Epithelial cell of prostate (primary cell): Measurements from ENCODE around the gene CERS2.
A peak's percentile ranks its signal among the peaks of the same experiment; 100 is the strongest.

ENCODE experiments used
- DNase-seq: peaks from one replicate; pipeline ENCODE4 v3.0.0-alpha.2; 2011; ENCODE audit warnings: low read depth, low spot score
- H3K27ac ChIP-seq: fragments of 450-650 bp; 2 replicates; pipeline ENCODE4 v1.5.1; 2017; ENCODE audit warnings: mild to moderate bottlenecking

The CERS2 gene

DNA sequence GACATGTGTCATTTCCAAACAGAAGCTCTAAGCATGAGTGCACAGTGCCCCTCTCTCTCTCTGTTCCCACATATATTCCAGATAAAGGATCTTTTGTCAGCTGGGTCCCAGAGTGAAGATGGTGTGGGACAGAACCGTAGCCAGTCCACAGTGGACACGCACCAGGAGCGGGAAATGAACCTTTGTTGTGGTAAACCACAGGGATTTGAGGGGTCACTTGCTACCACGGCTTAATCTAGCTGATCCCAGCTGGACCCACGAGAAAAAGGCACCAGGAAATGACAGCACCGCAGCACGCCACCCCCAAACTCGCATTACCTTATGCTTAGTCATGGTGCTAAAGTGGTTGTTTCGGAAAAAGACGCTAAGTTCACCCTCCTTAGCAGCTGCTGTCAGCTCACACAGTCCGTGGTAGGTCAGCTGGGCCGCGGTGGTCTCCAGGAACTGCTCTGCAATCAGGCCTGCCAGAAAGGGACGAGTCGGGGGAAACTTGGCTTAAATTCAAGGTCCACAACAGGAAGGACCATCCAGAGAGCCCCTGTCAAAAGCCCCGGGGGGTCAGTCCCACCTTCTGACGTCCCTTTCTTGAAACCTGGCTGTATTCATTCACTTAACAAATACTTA lies 24.5 kb upstream of the CERS2 start:
- H3K27ac ChIP-seq: no peak overlapping the region
- DNase-seq: no peak

DNA sequence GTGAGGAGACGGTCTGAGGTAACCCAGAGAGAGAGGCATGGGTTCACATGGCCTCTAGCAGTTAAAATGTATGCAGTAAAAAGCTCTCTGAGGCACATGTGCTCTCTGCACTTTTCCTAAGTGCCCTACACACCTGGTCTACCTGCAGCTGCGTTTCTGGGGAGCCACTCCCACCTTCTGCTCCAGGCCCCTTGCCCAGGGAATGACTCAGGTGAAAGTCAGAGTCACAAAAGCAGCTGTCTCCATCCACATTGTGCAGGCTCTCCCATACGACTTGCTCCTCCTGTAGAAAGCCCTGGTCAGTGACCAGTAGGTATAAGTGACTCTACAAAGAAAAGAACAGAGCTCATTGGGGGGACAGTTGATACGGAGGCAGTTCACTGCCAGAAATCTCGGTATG lies 23.3 kb upstream of the CERS2 start:
- no peak for DNase-seq
- no peak overlapping the region for H3K27ac ChIP-seq

DNA sequence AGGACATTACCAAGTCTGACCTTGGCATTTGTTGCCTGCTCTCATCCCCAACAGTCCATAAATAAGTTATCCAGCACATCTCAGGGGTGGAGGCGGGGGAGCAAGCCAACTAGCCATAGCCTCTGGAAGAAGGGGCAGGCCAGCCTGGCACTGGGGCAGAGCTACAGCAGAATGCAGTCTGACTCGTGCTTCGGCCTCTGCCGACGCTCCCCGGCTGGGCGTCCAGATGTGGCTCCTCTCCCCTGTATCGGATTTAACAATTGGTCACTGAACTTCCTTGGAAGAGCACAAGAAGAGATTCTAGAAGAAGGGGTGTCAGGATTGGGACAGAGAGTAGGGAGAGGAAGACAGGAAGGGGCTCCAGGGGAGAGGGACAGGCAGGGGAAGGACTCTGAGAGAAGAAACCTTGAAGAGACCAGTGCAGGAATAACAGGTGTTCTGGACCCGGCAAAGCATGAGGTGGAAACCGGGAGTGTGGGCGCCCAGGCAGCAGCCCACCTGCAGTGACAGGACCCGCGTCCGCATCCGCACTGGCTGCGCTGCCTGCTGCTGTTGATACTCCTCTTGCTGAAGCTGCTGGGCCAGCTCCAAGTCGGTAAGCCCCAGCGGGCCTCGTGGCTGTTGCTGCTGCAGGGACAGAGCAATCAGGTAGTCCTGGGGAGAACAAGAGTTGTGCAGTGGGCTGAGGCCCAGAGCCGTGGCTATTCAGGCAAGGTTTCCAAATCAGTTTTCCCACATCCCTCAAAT lies 22.7 kb upstream of the CERS2 start:
- no peak overlapping the region for H3K27ac ChIP-seq
- DNase-seq: no peak

DNA sequence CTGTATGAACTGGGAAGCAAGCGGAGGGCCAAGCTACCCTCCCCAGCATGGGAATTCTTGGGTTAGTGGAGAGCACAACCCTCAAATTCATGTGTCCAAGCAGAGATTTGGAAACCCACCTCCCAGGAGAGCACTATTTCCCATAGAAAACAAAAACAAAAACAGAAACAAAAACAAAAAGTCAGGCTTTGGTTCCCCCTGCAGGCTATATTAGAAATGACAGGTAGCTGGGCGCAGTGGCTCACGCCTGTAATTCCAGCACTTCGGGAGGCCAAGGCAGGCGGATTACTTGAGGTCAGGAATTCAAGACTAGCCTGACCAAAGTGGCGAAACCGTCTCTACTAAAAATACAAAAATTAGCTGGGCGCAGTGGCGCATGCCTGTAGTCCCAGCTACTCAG lies 21.3 kb upstream of the CERS2 start:
- no peak overlapping the region for H3K27ac ChIP-seq
- DNase-seq: no peak

DNA sequence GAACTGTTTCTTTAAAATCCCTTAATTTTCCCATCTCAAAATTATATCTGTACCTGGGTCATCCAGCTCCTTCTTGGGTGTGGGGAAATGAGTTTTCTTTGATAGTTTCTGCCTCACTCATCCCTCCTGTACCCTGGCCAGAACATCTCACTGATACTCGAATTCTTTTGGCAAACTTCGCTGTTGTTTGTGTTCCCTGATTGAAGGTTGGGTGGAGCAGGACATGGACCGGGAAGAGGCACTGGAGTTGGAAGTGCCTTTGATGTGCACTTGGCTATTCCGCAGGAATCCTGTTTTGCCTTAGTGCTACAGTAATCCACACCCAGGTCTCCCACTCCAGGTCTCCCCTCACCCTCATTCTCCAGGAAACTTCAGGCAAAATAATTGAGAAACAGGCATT lies 20.8 kb upstream of the CERS2 start:
- H3K27ac ChIP-seq: no peak overlapping the region
- no peak for DNase-seq

DNA sequence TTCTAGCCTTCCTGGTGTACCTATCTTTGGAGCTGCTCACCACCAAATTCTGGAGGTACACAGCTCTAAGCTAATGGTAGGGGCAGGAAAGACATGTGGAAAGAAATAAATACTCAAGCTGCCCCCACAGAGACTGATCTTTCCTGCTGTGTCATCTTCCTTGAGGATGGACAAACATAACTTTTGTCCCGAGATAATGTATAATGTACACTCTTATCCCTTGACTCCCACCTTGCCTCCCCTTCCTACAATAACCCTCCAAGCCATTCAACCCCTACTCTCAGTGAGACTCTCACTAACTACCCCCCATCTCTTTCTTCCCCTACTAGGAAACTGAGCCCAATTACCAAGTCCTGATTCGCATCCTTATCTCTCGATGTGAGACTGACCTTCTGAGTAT lies 19.6 kb upstream of the CERS2 start:
- no peak for DNase-seq
- no peak overlapping the region for H3K27ac ChIP-seq

DNA sequence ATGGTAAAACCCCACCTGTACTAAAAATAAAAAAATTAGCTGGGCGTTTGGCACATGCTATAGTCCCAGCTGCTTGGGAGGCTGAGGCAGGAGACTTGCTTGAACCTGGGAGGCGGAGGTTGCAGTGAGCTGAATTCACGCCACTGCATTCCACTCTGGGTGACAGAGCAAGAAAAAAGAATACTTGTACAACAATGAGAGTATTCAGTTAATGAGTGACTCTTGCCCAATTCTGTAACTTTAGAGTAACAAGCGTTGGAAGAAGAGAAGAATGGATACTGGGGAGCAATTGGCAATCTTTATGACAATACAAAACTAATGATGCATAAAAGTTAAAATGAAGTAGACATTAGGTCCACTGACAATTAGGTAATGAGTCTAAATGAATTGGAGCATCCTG lies 18.0 kb upstream of the CERS2 start:
- DNase-seq: no peak
- H3K27ac ChIP-seq: no peak overlapping the region

DNA sequence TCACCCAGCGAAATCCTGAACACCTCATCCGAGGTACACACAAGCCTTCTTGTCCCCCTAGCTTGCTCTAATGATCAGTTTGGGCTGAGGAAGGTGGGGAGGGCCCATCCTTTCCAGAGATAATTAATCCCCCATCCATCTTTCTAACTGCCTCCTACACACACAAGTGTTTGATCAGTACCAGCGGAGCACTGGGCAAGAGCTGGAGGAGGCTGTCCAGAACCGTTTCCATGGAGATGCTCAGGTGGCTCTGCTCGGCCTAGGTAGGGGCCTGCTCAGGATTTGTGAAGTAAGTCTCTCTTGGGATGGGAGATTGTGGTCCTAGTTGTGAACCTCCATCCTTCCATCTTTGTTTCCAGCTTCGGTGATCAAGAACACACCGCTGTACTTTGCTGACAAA lies 13.3 kb upstream of the CERS2 start:
- no peak overlapping the region for H3K27ac ChIP-seq
- no peak for DNase-seq

DNA sequence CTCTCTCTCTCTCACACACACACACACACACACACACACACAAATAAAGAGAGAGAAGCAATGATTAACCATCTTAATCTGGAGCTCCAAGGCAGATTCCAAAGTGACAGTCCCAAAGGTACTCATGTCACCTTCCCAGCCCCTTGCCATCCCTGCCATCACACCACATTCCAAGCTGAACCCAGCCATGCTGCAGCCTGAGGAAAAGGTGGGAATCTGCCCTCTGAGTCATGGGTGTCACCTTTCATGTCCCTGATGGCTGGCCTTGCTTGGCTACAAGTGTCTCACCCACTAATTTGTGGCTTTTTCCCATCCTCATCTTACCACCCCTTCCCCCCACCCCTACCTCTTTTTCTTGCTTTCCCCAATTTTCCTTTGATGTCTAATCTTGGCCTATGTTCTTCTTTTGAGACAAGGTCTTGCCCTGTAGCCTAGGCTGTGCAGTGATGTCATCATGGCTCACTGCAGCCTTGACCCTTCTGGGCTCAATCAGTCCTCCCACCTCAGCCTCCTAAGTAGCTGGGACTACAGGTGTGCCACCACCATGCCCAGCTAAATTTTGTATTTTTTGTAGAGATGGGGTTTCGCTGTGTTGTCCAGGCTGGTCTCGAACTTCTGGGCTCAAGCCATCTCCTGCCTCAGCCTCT lies 10.7 kb upstream of the CERS2 start:
- DNase-seq: no peak

DNA sequence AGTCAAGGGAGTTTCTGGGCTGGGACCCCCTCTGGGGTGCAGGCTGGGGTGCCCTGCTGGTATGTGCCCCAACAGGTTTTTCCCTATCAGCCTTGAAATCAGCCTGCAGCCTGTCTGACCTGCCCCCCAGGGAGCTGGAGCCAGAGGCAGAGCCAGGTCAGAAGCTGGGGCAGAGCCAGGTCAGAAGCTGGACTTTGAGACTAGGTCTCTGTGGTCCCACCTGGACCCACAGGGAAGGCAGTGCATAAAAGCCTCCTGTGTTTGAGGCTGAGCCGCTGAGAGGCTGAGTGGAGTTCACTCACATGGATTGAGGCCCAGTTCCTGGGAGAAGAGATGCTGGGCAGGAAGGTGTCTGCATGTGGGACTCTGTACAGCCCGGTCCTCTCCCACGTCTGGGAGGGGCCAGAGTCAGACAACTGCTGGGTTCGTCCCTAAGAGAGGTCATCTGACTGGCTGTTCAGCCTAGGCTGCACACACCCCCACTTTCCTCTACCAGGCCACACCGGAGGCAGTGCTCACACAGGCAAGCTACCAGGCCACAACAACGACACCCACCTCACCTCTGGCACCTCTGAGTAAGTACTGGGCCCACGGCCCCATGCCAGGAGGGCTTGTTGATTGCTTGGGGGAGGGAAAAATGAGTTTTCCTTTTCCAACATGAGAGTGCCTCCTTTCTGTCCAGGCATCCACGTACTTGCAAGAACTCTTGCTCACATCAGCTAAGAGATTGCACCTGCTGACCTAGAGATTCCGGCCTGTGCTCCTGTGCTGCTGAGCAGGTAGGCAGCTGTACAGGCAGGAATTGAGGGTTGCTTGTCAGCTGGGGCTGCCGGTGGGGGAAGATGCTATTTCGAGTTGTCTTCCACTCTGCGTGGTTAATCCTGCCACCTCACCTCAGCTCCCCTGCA lies 7.4 kb upstream of the CERS2 start, which contains the start of gene ANXA9:
Gene ANXA9 (plus strand): TSS at position 488 of the 908 bp plus-strand sequence. CDS start 814 bp downstream, outside the sequence.
- no peak for DNase-seq
- peak within 1 kb of the TSS; percentile 84 for H3K27ac ChIP-seq

More for the DNA sequence above, 10.7 kb upstream of the CERS2 start:
- H3K27ac ChIP-seq: no peak overlapping the region

DNA sequence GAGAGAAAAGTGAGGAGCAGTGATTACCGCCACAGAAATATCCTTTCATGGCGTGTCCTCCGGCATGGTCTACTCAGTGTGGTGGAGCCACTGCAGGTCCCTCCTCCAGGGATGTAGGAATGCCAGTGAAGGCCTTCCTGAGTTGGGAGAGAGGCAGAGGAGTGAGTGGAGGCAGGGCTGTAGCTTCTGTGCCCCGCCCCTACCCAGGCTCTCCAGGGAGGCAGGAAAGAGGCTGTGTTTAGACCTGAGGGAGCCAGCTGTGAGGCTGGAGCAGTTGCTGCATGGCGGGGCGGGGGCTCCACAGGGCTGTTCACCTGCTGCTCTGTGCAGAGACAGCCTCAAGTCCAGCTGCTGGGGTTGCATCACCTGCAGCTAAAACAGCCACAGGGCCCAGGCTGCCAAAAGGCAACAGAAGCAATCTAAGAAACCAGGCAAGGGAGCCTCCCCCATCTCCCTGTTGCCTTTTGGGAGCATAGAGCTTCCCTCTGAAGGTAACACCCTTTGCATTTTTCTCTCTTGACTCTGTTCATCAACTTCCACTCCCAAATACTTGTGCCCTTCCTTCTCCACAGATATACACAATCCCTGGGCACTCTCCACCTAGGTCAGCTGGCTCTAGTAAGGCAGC lies 6.7 kb upstream of the CERS2 start:
- DNase-seq: no peak
- H3K27ac ChIP-seq: peak overlapping the region; percentile 84

DNA sequence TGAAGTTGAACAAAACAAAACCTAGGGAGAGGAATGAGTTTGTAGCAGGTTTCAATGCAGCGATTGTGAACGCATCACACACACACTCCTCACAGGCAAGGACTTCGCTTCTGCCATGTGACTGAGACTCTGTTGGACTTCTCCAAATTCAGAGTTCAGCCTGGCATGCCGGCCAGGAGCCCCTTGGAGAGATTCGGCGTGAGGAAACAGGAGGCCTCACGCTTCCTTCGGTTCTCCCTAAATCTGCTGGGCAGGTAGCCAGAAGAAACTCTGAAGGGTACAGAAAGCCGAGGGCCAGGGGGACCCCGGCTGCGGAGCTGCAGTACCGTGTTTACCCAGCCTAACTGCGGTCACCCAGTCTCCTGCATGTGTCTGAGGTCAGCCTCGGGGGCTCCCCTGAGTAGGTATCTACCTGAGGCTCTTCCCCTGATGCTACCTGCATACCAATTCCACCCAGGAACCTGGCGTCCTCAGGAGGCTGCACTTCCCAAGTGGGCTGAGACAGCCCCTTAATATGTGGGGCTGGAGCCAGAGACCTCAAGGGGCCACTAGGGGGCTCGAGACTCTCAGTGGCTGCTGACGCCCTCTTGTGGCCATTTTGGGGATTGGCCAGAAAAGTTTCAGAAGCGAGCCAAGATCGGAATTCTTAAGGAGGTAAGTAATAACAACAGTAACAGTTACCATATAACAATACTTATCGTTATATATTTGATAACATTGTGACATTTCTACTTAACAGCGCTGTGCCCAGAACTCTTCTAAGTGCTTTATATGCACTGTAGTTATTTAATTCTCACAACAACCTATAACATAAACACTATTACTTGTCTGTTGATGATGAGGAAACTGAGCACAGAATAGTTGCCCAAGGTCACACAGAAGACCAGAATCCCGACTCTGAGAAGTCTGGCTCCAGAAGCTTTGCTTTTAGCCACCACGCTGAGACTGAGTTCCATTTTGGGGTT lies 4.7 kb upstream of the CERS2 start:
- no peak for DNase-seq

DNA sequence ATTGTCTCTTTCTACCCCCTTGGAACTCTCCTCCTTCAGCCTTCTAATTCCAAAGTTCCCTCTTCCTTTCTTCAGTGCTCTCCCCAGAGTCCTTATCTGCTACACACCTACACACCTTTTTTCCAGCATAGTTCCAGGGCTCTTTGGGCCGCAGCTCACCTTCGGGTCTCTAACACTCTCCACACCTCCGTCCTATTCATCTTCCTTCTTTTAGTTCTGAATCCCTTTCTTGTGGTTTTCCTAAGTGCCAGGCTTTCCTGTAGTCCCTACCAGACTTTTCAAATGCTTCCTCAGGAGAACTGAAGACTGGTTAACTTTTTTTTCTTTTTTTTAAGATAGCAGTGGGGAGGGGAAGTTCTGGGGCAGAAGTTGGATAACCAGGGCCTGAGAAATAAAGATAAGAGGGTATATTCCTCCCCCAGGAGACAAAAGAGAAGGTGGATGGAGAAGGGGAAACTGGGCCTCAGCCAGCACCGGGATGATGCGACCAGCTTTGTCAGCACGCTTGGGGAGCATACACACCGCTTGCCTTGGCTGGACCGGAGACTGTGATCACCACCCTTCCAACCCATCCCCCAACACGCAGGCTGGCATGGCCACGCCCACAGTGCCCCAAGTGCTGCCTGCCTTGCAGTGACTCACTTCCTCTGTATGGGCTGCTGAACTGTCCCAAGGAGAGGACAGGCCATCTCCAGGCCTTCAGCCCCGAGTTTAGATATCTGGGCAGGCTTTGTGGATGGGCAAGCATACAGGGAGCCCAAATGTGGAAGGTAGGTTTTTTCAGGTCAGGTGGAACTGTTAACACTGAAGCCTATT lies 2.5 kb upstream of the CERS2 start:
- H3K27ac ChIP-seq: peak overlapping the region; percentile 80
- no peak for DNase-seq

More for the DNA sequence above, 4.7 kb upstream of the CERS2 start:
- no peak overlapping the region for H3K27ac ChIP-seq

DNA sequence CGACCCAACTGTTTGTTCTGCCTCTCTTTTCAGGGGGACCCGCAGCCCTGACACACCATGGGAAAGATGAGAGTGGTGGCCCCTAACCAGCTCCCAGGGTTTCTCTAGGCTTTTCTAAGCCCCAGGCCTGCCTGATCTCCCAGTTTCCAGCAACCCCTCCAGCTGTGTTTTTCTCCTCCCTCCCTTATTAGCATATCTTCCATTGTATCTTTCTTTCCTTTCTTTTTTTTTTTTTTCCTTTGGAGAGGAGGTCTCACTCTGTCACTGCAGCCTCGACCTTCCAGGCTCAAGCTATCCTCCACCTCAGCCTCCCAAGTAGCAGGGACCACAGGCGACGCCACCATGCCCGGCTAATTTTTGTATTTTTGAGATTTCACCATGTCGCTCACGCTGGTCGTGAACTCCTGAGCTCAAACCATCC lies 1.8 kb upstream of the CERS2 start:
- peak overlapping the region; percentile 80 for H3K27ac ChIP-seq
- DNase-seq: no peak

DNA sequence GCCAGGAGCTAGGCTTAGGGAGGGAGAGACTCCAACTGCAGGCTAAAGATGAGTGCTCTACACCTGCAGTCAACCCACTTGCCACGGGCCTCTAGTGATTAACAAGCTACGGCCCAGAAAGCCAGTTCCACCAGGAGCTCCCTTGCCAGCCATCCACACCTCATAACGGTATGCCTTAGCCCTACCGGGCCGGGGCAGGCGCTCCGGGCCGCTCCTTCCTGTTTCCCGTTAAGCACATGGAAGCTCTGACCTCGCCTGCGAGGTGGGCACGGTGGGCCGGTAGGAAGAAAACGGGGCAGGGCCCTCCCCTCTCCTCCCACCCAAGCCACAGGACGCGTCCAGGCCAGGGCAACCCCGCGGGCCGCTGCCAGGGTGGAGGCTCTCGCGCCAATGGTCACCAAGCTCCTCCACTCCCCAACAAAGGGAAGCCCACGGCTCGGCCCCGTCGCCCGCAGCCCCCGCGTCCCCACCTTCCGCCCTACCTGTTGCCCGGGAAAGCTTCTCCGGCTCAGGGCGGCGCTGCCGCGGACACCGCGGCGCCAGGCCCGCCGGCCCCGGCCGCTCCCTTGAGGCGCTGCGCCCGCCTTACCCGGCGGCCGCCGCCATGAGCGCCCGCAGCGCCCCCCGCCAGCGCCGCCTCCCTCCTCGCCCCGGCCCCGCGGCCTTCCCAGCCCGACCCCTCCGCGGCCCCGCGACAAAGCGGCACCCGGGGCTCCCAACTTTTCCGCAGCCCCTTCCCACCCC lies 627 bp downstream of the CERS2 start:
- H3K27ac ChIP-seq: peak overlapping the region; percentile 60
- DNase-seq: no peak

DNA sequence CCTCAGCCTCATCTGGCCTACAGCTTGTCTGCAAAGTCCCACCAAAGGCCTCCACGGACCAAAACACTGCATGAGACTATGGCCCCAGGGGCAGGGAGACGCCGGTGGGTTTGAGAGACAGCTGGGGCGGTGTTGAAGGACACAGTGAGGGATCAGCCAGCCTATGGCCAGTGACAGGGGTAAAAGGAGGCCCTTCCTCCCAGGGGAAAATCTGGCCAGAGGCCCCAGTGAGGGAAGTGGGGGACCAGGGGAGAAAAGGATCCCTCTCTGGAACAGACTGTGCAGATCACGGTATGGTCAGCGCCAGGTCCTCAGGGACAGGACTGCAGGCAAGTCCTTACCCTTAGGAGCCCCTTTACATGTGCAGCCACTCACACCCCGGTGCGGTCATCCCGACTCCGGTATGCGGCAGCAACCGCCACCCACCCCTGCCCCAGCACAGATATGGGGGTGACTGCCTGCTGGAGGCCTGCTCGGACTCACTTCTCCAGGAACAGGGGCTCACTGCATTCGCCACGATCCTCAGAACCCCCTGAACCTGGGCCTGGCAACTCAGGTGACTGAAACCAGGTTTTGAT lies 1.3 kb downstream of the CERS2 start:
- DNase-seq: no peak

DNA sequence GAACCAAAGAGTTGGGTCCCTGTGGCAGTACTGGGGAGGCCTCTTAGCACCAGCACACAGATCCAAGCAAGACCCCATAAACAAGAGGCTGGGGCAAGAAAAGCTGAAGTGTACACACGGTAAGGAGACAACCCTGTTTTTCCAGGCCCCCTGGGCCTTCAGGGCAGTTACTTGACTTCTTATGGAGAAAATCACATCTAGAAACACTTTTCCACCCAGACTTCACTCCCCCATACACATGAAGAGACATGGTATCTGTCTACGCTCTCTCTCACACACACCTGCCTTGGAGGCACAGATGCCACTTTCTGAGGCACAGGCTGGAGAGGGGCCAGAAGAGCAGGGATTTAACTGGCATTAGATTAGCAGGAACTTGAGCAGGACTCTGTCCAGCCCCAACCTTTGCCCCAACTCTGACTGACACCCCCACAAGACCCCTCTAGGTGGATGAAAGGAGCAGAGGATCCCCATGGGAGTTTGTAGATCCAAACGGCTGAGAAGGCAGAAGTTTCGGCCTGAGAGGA lies 2.2 kb downstream of the CERS2 start:
- no peak for DNase-seq
- no peak overlapping the region for H3K27ac ChIP-seq

More for the DNA sequence above, 1.3 kb downstream of the CERS2 start:
- peak overlapping the region; percentile 60 for H3K27ac ChIP-seq
